Inferior parietal cortex (tissue), 1 donor: ENCODE results near the gene STAC3.

Source experiments
- DNase-seq: peaks from one replicate; pipeline ENCODE4 v3.0.0-alpha.2; 2016; ENCODE audit errors: extremely low spot score

STAC3 gene

GRCh38 chr12:57254506-57255280, 3.7 kb upstream of the STAC3 start:
- no peak for DNase-seq

GRCh38 chr12:57250541-57250940, 446 bp downstream of the STAC3 start:
- no peak for DNase-seq

GRCh38 chr12:57248934-57249742, 1.8 kb downstream of the STAC3 start:
- DNase-seq, result no peak

GRCh38 chr12:57247041-57247440, 3.9 kb downstream of the STAC3 start:
- no peak for DNase-seq

- no peak for DNase-seq
Measured at GRCh38 chr12:57244312-57244696, 6.7 kb downstream of the STAC3 start.

GRCh38 chr12:57243521-57244311, 7.3 kb downstream of the STAC3 start:
- DNase-seq, result peak; percentile 71

GRCh38 chr12:57242691-57243454, 8.1 kb downstream of the STAC3 start:
- DNase-seq, result no peak

GRCh38 chr12:57242329-57242690, 8.7 kb downstream of the STAC3 start:
- no peak for DNase-seq

GRCh38 chr12:57241402-57242310, 9.3 kb downstream of the STAC3 start:
- no peak for DNase-seq

- DNase-seq, result no peak
Measured at GRCh38 chr12:57240926-57241401, 10.0 kb downstream of the STAC3 start.

GRCh38 chr12:57240066-57240921, 10.7 kb downstream of the STAC3 start:
- peak; percentile 70 for DNase-seq

GRCh38 chr12:57239587-57240065, 11.4 kb downstream of the STAC3 start:
- no peak for DNase-seq

GRCh38 chr12:57238854-57239554, 12.0 kb downstream of the STAC3 start:
- DNase-seq, result peak; percentile 91

GRCh38 chr12:57237932-57238853, 12.8 kb downstream of the STAC3 start:
- no peak for DNase-seq

GRCh38 chr12:57237596-57237931, 13.4 kb downstream of the STAC3 start:
- no peak for DNase-seq

GRCh38 chr12:57236925-57237595, 13.9 kb downstream of the STAC3 start:
- no peak for DNase-seq
